Hepatocyte (in vitro differentiated cells): ENCODE results near the gene SLC2A10.

Source experiments
- EZH2 ChIP-seq: fragments of 200-600 bp; sonication (generic); IDR thresholded peaks from 2 replicates; pipeline ENCODE4 v1.6.1; 2016; ENCODE audit warnings: antibody characterized with exemption, mild to moderate bottlenecking, borderline replicate concordance
- TF ChIP-seq, protein P1 (sequence below): fragments of 200-600 bp; sonication (generic); IDR thresholded peaks from 2 replicates; pipeline ENCODE4 v1.5.1; 2016; ENCODE audit warnings: antibody characterized with exemption, mild to moderate bottlenecking; ENCODE audit not compliant: poor library complexity

DNA sequence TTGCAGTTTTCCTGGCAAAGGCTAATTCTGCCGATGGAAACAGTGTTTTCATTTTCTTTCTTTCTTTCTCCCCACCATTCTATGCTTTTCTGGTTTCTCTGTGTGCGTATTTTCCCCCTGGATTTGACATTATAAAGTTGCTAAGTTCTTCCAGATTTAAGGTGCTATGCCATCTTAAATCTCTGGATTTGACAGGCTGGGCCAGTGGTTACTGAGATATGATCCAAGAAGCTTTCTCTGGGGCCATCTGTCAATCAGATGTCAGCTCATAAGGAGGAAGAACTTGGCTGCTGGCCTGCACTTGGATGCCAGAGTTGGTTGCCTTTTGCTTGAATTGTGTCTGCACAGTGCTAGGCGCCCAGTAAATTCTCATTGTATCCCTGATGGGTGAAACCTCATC, 39.7 kb downstream of the SLC2A10 start:
- TF ChIP-seq, protein P1, sequence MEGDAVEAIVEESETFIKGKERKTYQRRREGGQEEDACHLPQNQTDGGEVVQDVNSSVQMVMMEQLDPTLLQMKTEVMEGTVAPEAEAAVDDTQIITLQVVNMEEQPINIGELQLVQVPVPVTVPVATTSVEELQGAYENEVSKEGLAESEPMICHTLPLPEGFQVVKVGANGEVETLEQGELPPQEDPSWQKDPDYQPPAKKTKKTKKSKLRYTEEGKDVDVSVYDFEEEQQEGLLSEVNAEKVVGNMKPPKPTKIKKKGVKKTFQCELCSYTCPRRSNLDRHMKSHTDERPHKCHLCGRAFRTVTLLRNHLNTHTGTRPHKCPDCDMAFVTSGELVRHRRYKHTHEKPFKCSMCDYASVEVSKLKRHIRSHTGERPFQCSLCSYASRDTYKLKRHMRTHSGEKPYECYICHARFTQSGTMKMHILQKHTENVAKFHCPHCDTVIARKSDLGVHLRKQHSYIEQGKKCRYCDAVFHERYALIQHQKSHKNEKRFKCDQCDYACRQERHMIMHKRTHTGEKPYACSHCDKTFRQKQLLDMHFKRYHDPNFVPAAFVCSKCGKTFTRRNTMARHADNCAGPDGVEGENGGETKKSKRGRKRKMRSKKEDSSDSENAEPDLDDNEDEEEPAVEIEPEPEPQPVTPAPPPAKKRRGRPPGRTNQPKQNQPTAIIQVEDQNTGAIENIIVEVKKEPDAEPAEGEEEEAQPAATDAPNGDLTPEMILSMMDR: no peak
- TF ChIP-seq EZH2: no peak
